Subcutaneous preadipocyte (primary cell): ENCODE data around the gene SAMD15. TPM values are rescaled to one million over a fixed set of nuclear protein-coding genes. Genes with fewer than 3 reads are reported as not detected.

Experiments
- total RNA-seq: library from RNA; depleted of rRNA; stranded (reverse); fragments of >200 nt; gene quantifications from 2 replicates; pipeline ENCODE4 v1.2.3, GENCODE V29; 2012

Gene SAMD15
- 2.2 and 5.1 TPM in 2 replicates for total RNA-seq

DNA sequence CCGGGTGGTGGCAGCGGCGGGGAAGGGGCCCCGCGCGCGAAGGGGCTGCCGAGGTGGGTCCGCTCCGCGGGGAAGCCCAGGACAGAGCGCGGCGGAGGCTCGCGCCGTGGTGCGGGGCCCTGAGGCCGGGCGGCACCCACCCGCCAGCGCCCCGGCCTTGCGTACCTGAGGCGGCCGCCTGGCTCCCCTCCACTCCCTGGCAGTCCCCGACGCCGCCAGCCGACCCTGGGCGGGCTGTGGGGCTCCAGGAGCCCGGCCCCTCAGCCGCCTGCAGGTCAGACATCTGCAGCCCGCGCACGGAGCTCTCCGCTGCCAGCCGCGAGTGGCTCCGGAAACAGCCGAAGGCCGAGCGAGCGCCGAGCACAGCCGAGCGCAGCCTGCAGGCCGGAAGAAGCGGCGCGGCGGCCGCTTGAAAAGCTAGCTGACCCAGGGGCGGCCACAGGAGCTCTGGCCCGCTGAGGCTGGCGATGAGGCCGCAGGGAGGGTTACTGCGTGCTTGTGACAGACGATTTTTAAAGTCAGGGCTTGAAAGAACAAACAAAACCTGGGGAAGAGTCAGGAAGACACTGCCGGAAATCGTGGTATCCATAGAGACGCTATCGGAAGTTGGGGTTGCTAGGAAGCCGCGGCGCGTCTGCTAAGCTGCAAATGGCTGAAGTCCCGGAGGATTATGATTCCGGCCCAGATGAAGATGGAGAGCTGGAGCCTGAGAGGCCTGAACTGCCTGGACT lies at the start of gene SAMD15, which contains the start of gene TMED8:
Gene SAMD15, plus strand, starts transcription at position 609 of the 731 bp plus-strand sequence. Its CDS starts 40 bp downstream, at position 649.
Gene TMED8, minus strand, starts transcription at position 324 of the 731 bp plus-strand sequence. Its CDS starts 41 bp downstream, at position 283.

DNA sequence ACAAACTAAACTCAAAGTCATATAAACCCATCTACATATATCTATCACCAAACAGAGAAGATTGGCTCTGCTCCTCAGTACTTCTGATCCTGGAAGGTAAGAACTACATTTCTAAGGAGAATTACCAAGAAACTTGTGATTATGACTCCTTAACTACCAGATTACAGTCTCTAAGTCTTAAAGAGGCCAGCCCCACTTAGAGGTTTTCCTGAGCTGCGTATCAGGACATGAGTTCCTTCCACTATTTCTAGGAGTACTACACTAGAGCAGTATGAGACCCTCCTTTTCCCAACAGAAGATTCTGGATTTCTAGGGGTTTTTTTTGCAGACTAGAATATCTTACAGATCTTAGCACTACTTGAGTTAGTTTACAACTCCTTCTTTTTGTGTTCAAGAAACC lies 46.2 kb downstream of the SAMD15 start, which contains the start of gene NOXRED1:
Gene NOXRED1, minus strand, starts transcription at position 101 of the 400 bp plus-strand sequence. CDS start 634 bp downstream, outside the sequence.

Other genes starting within 250 kb of the SAMD15 start
- not detected in 2 replicates for gene ZDHHC22, start 235.6 kb upstream of the SAMD15 start, total RNA-seq
- not detected in 2 replicates for gene TMEM63C, start 195.6 kb upstream of the SAMD15 start, total RNA-seq
- gene NGB, start 106.2 kb upstream of the SAMD15 start, total RNA-seq: not detected in 2 replicates
- 13.2 and 17.6 TPM in 2 replicates for gene POMT2, start 56.5 kb upstream of the SAMD15 start, total RNA-seq
- gene GSTZ1, start 56.3 kb upstream of the SAMD15 start, total RNA-seq: 32.1 and 45.6 TPM in 2 replicates
- 9.2 and 13.7 TPM in 2 replicates for gene TMED8, start 285 bp upstream of the SAMD15 start, total RNA-seq
- gene NOXRED1, start 46.1 kb downstream of the SAMD15 start, total RNA-seq: 0.20 and 0.37 TPM in 2 replicates
- 26.5 and 30.5 TPM in 2 replicates for gene VIPAS39, start 80.2 kb downstream of the SAMD15 start, total RNA-seq
- gene AHSA1, start 80.7 kb downstream of the SAMD15 start, total RNA-seq: 80.3 and 81.9 TPM in 2 replicates
- gene ISM2, start 121.4 kb downstream of the SAMD15 start, total RNA-seq: not detected in 2 replicates
- 22.8 and 30.5 TPM in 2 replicates for gene SPTLC2, start 239.3 kb downstream of the SAMD15 start, total RNA-seq